ENCODE data around the gene FBXO11. TPM values are rescaled to one million over a fixed set of nuclear protein-coding genes. Genes with fewer than 3 reads are reported as not detected.

The FBXO11 gene
- total RNA-seq, 1 experiment from 2014 or later, result 58.0 TPM

DNA sequence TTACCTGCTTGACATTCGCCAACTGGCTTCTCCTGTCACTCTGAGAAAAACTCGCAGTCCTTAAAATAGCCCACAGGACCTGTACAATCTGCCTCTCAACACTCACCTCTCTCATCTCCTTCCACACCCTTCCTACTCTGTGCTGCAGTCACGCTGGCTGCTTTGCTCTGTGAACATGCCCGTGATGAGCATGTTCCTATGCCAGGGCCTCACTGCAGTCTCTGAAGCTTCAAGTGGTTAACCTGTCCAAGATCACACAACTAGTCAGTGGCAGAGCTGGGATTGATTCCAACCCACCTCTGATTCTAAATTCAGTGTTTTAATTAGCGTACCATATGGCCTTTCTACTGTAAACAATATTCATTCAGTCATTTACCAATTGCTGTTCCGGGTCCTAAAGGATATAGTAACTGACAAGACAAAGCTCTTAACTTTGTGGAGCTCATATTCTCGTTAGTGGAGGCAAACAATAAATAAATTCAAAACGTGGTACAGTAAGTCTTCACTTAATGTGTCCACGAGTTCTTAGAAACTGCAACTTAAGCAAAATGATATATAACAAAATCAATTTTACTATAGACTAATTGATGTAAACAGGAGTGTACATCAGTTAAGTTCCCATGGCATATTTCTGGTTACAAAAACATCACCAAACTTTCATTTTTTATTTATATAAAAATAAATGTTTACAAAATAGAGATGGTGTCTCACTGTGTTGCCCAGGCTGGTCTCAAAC, 38.9 kb upstream of the FBXO11 start:
- Mint-ChIP-seq H3K27ac (ENCODE audit: unreplicated experiment) (no peak overlapping the region), H3K27me3 (ENCODE audit: unreplicated experiment) (no peaks in the 10 kb centered on the region), H3K4me1 (ENCODE audit: low read depth, unreplicated experiment) (no peaks in the 10 kb centered on the region), H3K36me3 (ENCODE audit: insufficient read depth, unreplicated experiment) (no peaks in the 10 kb centered on the region), H3K4me3 (ENCODE audit: low read depth, unreplicated experiment) (no peak overlapping the region), H3K9me3 (ENCODE audit: low read depth, unreplicated experiment) (no peaks in the 10 kb centered on the region)
- TF ChIP-seq, protein P1, sequence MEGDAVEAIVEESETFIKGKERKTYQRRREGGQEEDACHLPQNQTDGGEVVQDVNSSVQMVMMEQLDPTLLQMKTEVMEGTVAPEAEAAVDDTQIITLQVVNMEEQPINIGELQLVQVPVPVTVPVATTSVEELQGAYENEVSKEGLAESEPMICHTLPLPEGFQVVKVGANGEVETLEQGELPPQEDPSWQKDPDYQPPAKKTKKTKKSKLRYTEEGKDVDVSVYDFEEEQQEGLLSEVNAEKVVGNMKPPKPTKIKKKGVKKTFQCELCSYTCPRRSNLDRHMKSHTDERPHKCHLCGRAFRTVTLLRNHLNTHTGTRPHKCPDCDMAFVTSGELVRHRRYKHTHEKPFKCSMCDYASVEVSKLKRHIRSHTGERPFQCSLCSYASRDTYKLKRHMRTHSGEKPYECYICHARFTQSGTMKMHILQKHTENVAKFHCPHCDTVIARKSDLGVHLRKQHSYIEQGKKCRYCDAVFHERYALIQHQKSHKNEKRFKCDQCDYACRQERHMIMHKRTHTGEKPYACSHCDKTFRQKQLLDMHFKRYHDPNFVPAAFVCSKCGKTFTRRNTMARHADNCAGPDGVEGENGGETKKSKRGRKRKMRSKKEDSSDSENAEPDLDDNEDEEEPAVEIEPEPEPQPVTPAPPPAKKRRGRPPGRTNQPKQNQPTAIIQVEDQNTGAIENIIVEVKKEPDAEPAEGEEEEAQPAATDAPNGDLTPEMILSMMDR (IDR thresholded peaks at IDR 0.05; ENCODE audit: unreplicated experiment), result no peak
- CTCF ChIA-PET, result interaction anchor here (0.6 kb wide), 1 partner anchor 222 kb away, joined by 3 read pairs; no protein-coding TSS in a partner anchor
- intact Hi-C loops (cut with micrococcal nuclease; ENCODE audit: unreplicated experiment), result no loop called here
- DNase-seq, result no peak
- BruUV-seq (replicated peaks), result no TSS peak

DNA sequence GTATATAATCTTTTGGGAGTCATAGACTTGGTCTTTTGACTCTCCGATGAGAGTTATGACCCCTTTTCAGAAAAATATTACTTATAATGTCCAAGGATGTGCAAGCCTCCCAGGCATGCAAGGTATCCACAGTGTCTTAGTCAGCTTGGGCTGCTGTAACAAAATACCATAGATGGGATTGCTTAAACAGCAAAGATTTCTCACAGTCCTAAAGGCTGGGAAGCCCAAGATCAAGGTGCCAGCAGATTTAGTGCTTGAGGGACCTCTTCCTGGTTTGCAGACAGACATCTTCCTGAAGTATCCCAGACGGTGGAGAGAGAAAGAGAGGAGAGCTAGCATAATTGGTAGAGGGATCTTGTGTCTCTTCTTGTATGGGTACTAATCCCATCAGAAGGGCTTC, 35.6 kb upstream of the FBXO11 start:
- Mint-ChIP-seq H3K4me3 (ENCODE audit: low read depth, unreplicated experiment) (no peak overlapping the region), H3K4me1 (ENCODE audit: low read depth, unreplicated experiment) (no peaks in the 10 kb centered on the region), H3K27ac (ENCODE audit: unreplicated experiment) (no peak overlapping the region), H3K27me3 (ENCODE audit: unreplicated experiment) (peaks cover 14% of the 10 kb centered on the region), H3K36me3 (ENCODE audit: insufficient read depth, unreplicated experiment) (no peaks in the 10 kb centered on the region), H3K9me3 (ENCODE audit: low read depth, unreplicated experiment) (no peaks in the 10 kb centered on the region)
- intact Hi-C loops (cut with micrococcal nuclease; ENCODE audit: unreplicated experiment), result no loop called here
- TF ChIP-seq, protein P1 (IDR thresholded peaks at IDR 0.05; ENCODE audit: unreplicated experiment), result no peak
- DNase-seq, result no peak
- CTCF ChIA-PET, result no interaction called here
- BruUV-seq (replicated peaks), result no TSS peak

DNA sequence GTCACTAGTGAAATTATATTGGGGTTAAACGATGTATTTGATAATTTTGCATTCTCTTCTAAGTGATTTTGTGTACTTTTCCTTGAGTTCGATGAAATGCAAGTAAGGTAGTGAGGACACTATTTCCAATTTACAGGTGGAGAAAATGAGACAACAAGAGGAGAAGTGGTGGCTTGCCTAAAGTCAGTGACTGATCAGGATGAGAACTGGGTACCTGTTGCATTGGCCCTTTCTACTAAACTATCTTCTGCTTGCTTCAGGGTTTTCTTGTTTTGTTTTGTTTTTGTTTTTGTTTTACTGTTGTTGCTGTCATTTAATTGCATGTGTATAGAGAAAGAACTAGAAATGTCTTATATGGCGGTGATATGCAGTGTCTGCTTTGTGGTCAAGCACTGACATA, 31.4 kb upstream of the FBXO11 start:
- Mint-ChIP-seq H3K4me1 (ENCODE audit: low read depth, unreplicated experiment) (no peaks in the 10 kb centered on the region), H3K4me3 (ENCODE audit: low read depth, unreplicated experiment) (no peak overlapping the region), H3K27me3 (ENCODE audit: unreplicated experiment) (peaks cover 14% of the 10 kb centered on the region), H3K9me3 (ENCODE audit: low read depth, unreplicated experiment) (no peaks in the 10 kb centered on the region), H3K36me3 (ENCODE audit: insufficient read depth, unreplicated experiment) (no peaks in the 10 kb centered on the region), H3K27ac (ENCODE audit: unreplicated experiment) (no peak overlapping the region)
- intact Hi-C loops (cut with micrococcal nuclease; ENCODE audit: unreplicated experiment), result no loop called here
- no TSS peak for BruUV-seq (replicated peaks)
- CTCF ChIA-PET, result no interaction called here
- TF ChIP-seq, protein P1 (IDR thresholded peaks at IDR 0.05; ENCODE audit: unreplicated experiment), result no peak
- no peak for DNase-seq

DNA sequence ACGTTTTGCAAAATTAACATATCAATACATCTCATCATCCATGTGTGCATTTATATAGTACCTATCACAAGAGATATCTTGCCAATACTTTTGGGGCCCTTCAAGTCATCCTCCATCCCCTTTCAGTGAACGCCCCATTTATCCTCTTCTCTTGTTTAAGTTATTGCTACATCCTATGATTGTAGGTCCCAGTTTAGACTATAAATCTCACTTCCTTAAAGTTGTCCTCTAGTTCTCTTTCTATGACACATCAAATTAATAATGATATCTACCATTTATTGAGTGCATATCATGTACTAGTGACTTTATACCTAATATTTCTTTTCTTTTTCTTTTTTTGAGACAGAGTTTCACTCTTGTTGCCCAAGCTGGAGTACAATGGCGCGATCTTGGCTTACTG, 28.8 kb upstream of the FBXO11 start:
- no peak overlapping the region for H3K4me3 Mint-ChIP-seq (ENCODE audit: low read depth, unreplicated experiment)
- TF ChIP-seq, protein P1 (IDR thresholded peaks at IDR 0.05; ENCODE audit: unreplicated experiment), result no peak
- H3K4me1 Mint-ChIP-seq (ENCODE audit: low read depth, unreplicated experiment), result no peaks in the 10 kb centered on the region
- BruUV-seq (replicated peaks), result no TSS peak
- H3K27ac Mint-ChIP-seq (ENCODE audit: unreplicated experiment), result no peak overlapping the region
- H3K9me3 Mint-ChIP-seq (ENCODE audit: low read depth, unreplicated experiment), result no peaks in the 10 kb centered on the region
- peaks cover 14% of the 10 kb centered on the region for H3K27me3 Mint-ChIP-seq (ENCODE audit: unreplicated experiment)
- CTCF ChIA-PET, result no interaction called here
- H3K36me3 Mint-ChIP-seq (ENCODE audit: insufficient read depth, unreplicated experiment), result no peaks in the 10 kb centered on the region
- DNase-seq, result no peak
- intact Hi-C loops (cut with micrococcal nuclease; ENCODE audit: unreplicated experiment), result no loop called here
